ENCODE data around the gene RALA. TPM values are rescaled to one million over a fixed set of nuclear protein-coding genes. Genes with fewer than 3 reads are reported as not detected.
A peak's percentile ranks its signal among the peaks of the same experiment; 100 is the strongest.

RALA gene
- total RNA-seq, 1 experiment from 2014 or later = 36.8 TPM

- CTCF ChIA-PET = no interaction called here
Measured at GRCh38 chr7:39631736-39632308, 8.4 kb downstream of the RALA start.

GRCh38 chr7:39633563-39634477 lies 10.4 kb downstream of the RALA start:
- Histone ChIP-seq H3K4me2 (no peak overlapping the region), H3K27me3 (ENCODE audit: insufficient read depth, low read depth) (no peaks in the 10 kb centered on the region), H4K20me1 (ENCODE audit: insufficient read depth) (peaks cover 13% of the 10 kb centered on the region), H3K9me3 (ENCODE audit: insufficient read depth, low read depth) (no peaks in the 10 kb centered on the region), H3F3A (ENCODE audit: insufficient read depth, low read depth) (no peaks in the 10 kb centered on the region), H3K9me2 (ENCODE audit: insufficient read depth) (no peaks in the 10 kb centered on the region), H3K4me1 (replicated peaks; ENCODE audit: insufficient read depth) (no peaks in the 10 kb centered on the region), H2AFZ (no peak overlapping the region), H3K4me3 (no peak overlapping the region), H3K27ac (no peak overlapping the region), H3K79me2 (ENCODE audit: low read depth) (peaks cover 95% of the 10 kb centered on the region), H3K36me3 (ENCODE audit: low read depth) (peaks cover 6% of the 10 kb centered on the region)
- TF ChIP-seq CTCF (conservative IDR thresholded peaks at IDR 0.05) (no peak), EZH2 (IDR thresholded peaks at IDR 0.05; ENCODE audit: low read depth) (no peak)
- BruUV-seq (replicated peaks) = no TSS peak
- ChIA-PET CTCF (no interaction called here), POLR2A (ENCODE audit: unreplicated experiment) (no interaction called here)
- DNase-seq = peak in 1 of 2 experiments; percentile 18
- intact Hi-C loops (cut with micrococcal nuclease; ENCODE audit: unreplicated experiment) = no loop called here

More at GRCh38 chr7:39631736-39632308, 8.4 kb downstream of the RALA start:
- peak in 1 of 2 experiments; percentile 4 for DNase-seq
- H3K9me3 ChIP-seq (ENCODE audit: insufficient read depth, low read depth) = no peaks in the 10 kb centered on the region
- no TSS peak for BruUV-seq (replicated peaks)
- H3K36me3 ChIP-seq (ENCODE audit: low read depth) = peaks cover 6% of the 10 kb centered on the region
- no peak overlapping the region for H2AFZ ChIP-seq
- H3K4me3 ChIP-seq = no peak overlapping the region
- H3K9me2 ChIP-seq (ENCODE audit: insufficient read depth) = no peaks in the 10 kb centered on the region
- H3K27me3 ChIP-seq (ENCODE audit: insufficient read depth, low read depth) = no peaks in the 10 kb centered on the region
- intact Hi-C loops (cut with micrococcal nuclease; ENCODE audit: unreplicated experiment) = no loop called here
- POLR2A ChIA-PET (ENCODE audit: unreplicated experiment) = no interaction called here
- no peaks in the 10 kb centered on the region; the same call in 1 of the 2 replicates for H3F3A ChIP-seq (ENCODE audit: insufficient read depth, low read depth)
- peaks cover 17% of the 10 kb centered on the region for H4K20me1 ChIP-seq (ENCODE audit: insufficient read depth)
- no peak overlapping the region for H3K27ac ChIP-seq
- TF ChIP-seq EZH2 (IDR thresholded peaks at IDR 0.05; ENCODE audit: low read depth) (no peak), CTCF (conservative IDR thresholded peaks at IDR 0.05) (no peak)
- H3K4me1 ChIP-seq (replicated peaks; ENCODE audit: insufficient read depth) = peaks cover 12% of the 10 kb centered on the region
- H3K79me2 ChIP-seq (ENCODE audit: low read depth) = peaks cover 98% of the 10 kb centered on the region
- H3K4me2 ChIP-seq = no peak overlapping the region

- peaks cover 6% of the 10 kb centered on the region for H3K36me3 ChIP-seq (ENCODE audit: low read depth)
- H2AFZ ChIP-seq = no peak overlapping the region
- no peak overlapping the region for H3K27ac ChIP-seq
- H3K27me3 ChIP-seq (ENCODE audit: insufficient read depth, low read depth) = no peaks in the 10 kb centered on the region
- H3K4me3 ChIP-seq = no peak overlapping the region
- peaks cover 94% of the 10 kb centered on the region for H3K79me2 ChIP-seq (ENCODE audit: low read depth)
- H3K9me3 ChIP-seq (ENCODE audit: insufficient read depth, low read depth) = no peaks in the 10 kb centered on the region
- DNase-seq = no peak
- H3K4me2 ChIP-seq = no peak overlapping the region
- ChIA-PET POLR2A (ENCODE audit: unreplicated experiment) (no interaction called here), CTCF (no interaction called here)
- no peaks in the 10 kb centered on the region for H3F3A ChIP-seq (ENCODE audit: insufficient read depth, low read depth)
- H3K4me1 ChIP-seq (replicated peaks; ENCODE audit: insufficient read depth) = no peaks in the 10 kb centered on the region
- intact Hi-C loops (cut with micrococcal nuclease; ENCODE audit: unreplicated experiment) = no loop called here
- BruUV-seq (replicated peaks) = no TSS peak
- H4K20me1 ChIP-seq (ENCODE audit: insufficient read depth) = peaks cover 17% of the 10 kb centered on the region; the same call in 1 of the 2 replicates
- TF ChIP-seq CTCF (conservative IDR thresholded peaks at IDR 0.05) = no peak
- TF ChIP-seq EZH2 (IDR thresholded peaks at IDR 0.05; ENCODE audit: low read depth) = no peak
- no peaks in the 10 kb centered on the region for H3K9me2 ChIP-seq (ENCODE audit: insufficient read depth)
Measured at GRCh38 chr7:39634478-39634805, 11.1 kb downstream of the RALA start.
